Measurements from ENCODE around the gene BDNF. TPM values are rescaled to one million over a fixed set of nuclear protein-coding genes. Genes with fewer than 3 reads are reported as not detected.
"Not testable (repeated sequence)": the region's sequence is repeated elsewhere in the genome, so short reads cannot be mapped to it uniquely, and the experiment has no call there.

The BDNF gene
- 4.8 and 4.9 TPM in 2 replicates for total RNA-seq (2014; rRNA removed; shearing (Covaris generic))

GRCh38 chr11:27700351-27701301, at the start of gene BDNF:
BDNF (minus strand) TSS chr11:27700455; CDS start chr11:27658564, 41,891 bp downstream.
- DNase-seq (ENCODE audit: low read depth): peak; percentile 57

GRCh38 chr11:27740362-27741013, 40.2 kb upstream of the BDNF start:
- DNase-seq (ENCODE audit: low read depth): peak; percentile 36

- peak; percentile 39 for DNase-seq (ENCODE audit: low read depth)
Measured at GRCh38 chr11:27735281-27735680, 35.0 kb upstream of the BDNF start.

- not testable (repeated sequence) for DNase-seq (ENCODE audit: low read depth)
Measured at GRCh38 chr11:27731803-27732202, 31.5 kb upstream of the BDNF start.

- no peak for DNase-seq (ENCODE audit: low read depth)
Measured at GRCh38 chr11:27726981-27727380, 26.7 kb upstream of the BDNF start.

GRCh38 chr11:27723687-27724086, 23.4 kb upstream of the BDNF start:
- DNase-seq (ENCODE audit: low read depth): peak; percentile 22

- DNase-seq (ENCODE audit: low read depth): peak; percentile 15
Measured at GRCh38 chr11:27722953-27723344, 22.7 kb upstream of the BDNF start.

GRCh38 chr11:27722117-27722952, 22.1 kb upstream of the BDNF start:
- DNase-seq (ENCODE audit: low read depth): peak; percentile 54

GRCh38 chr11:27721264-27722116, 21.2 kb upstream of the BDNF start:
- DNase-seq (ENCODE audit: low read depth): no peak

GRCh38 chr11:27720277-27720830, 20.1 kb upstream of the BDNF start:
- DNase-seq (ENCODE audit: low read depth): peak; percentile 62

GRCh38 chr11:27719546-27719925, 19.3 kb upstream of the BDNF start:
- DNase-seq (ENCODE audit: low read depth): no peak

- peak; percentile 77 for DNase-seq (ENCODE audit: low read depth)
Measured at GRCh38 chr11:27718863-27719545, 18.7 kb upstream of the BDNF start.

- peak; percentile 89 for DNase-seq (ENCODE audit: low read depth)
Measured at GRCh38 chr11:27718346-27718862, 18.1 kb upstream of the BDNF start.

GRCh38 chr11:27717801-27718229, 17.6 kb upstream of the BDNF start:
- DNase-seq (ENCODE audit: low read depth): peak; percentile 40

GRCh38 chr11:27717377-27717776, 17.1 kb upstream of the BDNF start:
- peak; percentile 31 for DNase-seq (ENCODE audit: low read depth)

GRCh38 chr11:27716835-27717234, 16.6 kb upstream of the BDNF start:
- peak; percentile 65 for DNase-seq (ENCODE audit: low read depth)

GRCh38 chr11:27716216-27716615, 16.0 kb upstream of the BDNF start:
- DNase-seq (ENCODE audit: low read depth): no peak

- no peak for DNase-seq (ENCODE audit: low read depth)
Measured at GRCh38 chr11:27711725-27712124, 11.5 kb upstream of the BDNF start.

GRCh38 chr11:27710536-27710935, 10.3 kb upstream of the BDNF start:
- no peak for DNase-seq (ENCODE audit: low read depth)

- no peak for DNase-seq (ENCODE audit: low read depth)
Measured at GRCh38 chr11:27707676-27708075, 7.4 kb upstream of the BDNF start.
